Panc1 (cell line): Measurements from ENCODE around the gene GADD45G.

Source experiments
- POLR2AphosphoS5 ChIP-seq: IDR thresholded peaks from 2 replicates; pipeline ENCODE4 v1.6.1; 2012; ENCODE audit warnings: mild to moderate bottlenecking, low read depth, low read length, moderate library complexity
- SIN3A ChIP-seq: IDR thresholded peaks from 2 replicates; pipeline ENCODE4 v1.6.1; 2012; ENCODE audit warnings: low read depth, mild to moderate bottlenecking, low read length, moderate library complexity, borderline replicate concordance; ENCODE audit not compliant: insufficient read depth
- TCF7L2 ChIP-seq: IDR thresholded peaks from 2 replicates; pipeline ENCODE4 v1.6.1; 2011; ENCODE audit warnings: mild to moderate bottlenecking, low read depth, low read length, inconsistent platforms
- TF ChIP-seq, protein P1 (sequence below): fragments of 450-650 bp; IDR thresholded peaks from 2 replicates; pipeline ENCODE4 v1.5.1; 2017; ENCODE audit warnings: mild to moderate bottlenecking
- TF ChIP-seq, protein P2 (sequence below), 2 experiments: IDR thresholded peaks; 2 replicates each; pipeline ENCODE4 v1.6.1; 2011 to 2012; ENCODE audit warnings: low read depth in 2 of 2, control low read depth in 1 of 2, low read length in 1 of 2, mild to moderate bottlenecking in 1 of 2, moderate library complexity in 1 of 2; ENCODE audit not compliant: insufficient read depth in 1 of 2

DNA sequence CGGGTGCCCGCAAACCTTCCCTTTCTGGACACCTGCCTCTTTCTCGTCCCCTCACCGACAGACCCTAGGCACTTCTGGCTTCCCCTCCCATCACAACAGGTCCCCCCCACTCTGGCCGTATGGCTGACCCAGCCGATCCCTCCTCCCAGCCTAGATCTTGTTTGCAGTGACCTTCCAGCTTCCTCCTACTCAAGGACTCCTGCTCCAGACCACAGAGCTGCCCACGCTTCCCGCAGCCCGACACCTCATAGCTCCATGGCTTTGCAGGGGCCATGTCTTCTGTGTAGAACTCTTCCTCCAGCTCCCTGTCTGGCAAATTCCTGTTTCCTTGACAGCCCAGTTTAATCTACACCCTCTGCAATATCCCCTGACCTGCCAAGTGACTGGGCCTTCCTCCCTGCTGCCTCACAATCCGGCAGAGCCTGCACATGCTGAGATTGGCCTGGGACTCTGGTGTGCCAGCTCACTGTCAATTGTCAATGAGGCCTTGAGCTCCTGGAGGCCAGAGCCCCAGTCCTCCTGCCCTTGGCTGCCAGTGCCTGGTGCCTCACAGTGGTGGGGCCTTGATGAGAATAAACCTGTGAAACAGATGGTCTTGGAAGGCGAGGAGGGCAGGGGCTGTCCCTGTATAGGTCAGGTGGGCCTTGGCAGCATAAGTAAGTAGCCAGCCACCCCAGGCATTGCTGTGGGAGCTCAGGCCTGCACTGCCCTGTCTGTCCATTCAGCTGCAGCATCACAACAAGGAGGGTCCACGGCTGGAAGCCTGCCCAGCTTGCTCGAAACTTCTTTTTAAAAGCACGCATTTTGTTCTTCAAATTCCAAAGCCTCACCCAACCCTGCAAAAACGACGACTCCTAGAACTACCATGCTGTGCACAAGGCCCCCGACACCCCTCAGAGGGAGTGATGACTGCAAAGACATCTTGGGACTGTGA, 50.5 kb downstream of the GADD45G start:
- TF ChIP-seq, protein P1, sequence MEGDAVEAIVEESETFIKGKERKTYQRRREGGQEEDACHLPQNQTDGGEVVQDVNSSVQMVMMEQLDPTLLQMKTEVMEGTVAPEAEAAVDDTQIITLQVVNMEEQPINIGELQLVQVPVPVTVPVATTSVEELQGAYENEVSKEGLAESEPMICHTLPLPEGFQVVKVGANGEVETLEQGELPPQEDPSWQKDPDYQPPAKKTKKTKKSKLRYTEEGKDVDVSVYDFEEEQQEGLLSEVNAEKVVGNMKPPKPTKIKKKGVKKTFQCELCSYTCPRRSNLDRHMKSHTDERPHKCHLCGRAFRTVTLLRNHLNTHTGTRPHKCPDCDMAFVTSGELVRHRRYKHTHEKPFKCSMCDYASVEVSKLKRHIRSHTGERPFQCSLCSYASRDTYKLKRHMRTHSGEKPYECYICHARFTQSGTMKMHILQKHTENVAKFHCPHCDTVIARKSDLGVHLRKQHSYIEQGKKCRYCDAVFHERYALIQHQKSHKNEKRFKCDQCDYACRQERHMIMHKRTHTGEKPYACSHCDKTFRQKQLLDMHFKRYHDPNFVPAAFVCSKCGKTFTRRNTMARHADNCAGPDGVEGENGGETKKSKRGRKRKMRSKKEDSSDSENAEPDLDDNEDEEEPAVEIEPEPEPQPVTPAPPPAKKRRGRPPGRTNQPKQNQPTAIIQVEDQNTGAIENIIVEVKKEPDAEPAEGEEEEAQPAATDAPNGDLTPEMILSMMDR = no peak
- TF ChIP-seq, protein P2, sequence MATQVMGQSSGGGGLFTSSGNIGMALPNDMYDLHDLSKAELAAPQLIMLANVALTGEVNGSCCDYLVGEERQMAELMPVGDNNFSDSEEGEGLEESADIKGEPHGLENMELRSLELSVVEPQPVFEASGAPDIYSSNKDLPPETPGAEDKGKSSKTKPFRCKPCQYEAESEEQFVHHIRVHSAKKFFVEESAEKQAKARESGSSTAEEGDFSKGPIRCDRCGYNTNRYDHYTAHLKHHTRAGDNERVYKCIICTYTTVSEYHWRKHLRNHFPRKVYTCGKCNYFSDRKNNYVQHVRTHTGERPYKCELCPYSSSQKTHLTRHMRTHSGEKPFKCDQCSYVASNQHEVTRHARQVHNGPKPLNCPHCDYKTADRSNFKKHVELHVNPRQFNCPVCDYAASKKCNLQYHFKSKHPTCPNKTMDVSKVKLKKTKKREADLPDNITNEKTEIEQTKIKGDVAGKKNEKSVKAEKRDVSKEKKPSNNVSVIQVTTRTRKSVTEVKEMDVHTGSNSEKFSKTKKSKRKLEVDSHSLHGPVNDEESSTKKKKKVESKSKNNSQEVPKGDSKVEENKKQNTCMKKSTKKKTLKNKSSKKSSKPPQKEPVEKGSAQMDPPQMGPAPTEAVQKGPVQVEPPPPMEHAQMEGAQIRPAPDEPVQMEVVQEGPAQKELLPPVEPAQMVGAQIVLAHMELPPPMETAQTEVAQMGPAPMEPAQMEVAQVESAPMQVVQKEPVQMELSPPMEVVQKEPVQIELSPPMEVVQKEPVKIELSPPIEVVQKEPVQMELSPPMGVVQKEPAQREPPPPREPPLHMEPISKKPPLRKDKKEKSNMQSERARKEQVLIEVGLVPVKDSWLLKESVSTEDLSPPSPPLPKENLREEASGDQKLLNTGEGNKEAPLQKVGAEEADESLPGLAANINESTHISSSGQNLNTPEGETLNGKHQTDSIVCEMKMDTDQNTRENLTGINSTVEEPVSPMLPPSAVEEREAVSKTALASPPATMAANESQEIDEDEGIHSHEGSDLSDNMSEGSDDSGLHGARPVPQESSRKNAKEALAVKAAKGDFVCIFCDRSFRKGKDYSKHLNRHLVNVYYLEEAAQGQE (IDR thresholded peaks at IDR 0.05; ENCODE audit: insufficient read depth in 1 of 2, low read depth in 2 of 2, low read length in 1 of 2) = no peak
- TF ChIP-seq POLR2AphosphoS5 = no peak
- TF ChIP-seq SIN3A = no peak
- TF ChIP-seq TCF7L2 = no peak
